HCT116 (cell line): Measurements from ENCODE around the gene SLC4A4. TPM values are rescaled to one million over a fixed set of nuclear protein-coding genes. Genes with fewer than 3 reads are reported as not detected.

Experiments used
- ATAC-seq: fragments of 200-7000 bp; cut with Tn5 transposase; 2 replicates; pipeline ENCODE4 v1.9.1; 2020; ENCODE audit warnings: mild to moderate bottlenecking, moderate library complexity
- BruUV-seq: library from RNA; stranded (reverse); fragments of 400-500 nt; replicated peaks from 2 replicates; lab custom pipeline; 2021; lab: Mats Ljungman, UMichigan
- CTCF ChIA-PET: fragments of 300-600 bp; sonication (Branson Sonifier 250); formaldehyde crosslinking; loops from one replicate; lab custom pipeline; 2021; ENCODE audit warnings: antibody characterized with exemption; lab: Charles Lee
- POLR2A ChIA-PET: fragments of 300-600, 350-600 bp; sonication (Branson Sonifier 250); formaldehyde crosslinking; loops from one replicate; lab custom pipeline; 2021; ENCODE audit warnings: antibody characterized with exemption; lab: Charles Lee
- RAD21 ChIA-PET, 2 experiments: fragments of 300-600 bp; sonication (Branson Sonifier 250); formaldehyde crosslinking; loops; one replicate each; lab custom pipeline; 2023; ENCODE audit warnings: low total read pairs in 2 of 2; ENCODE audit not compliant: uncharacterized antibody in 2 of 2, unreplicated experiment in 2 of 2, low non-redundant PET in 1 of 2; lab: Charles Lee
- DNase-seq: peaks from one replicate; pipeline ENCODE4 v3.0.0-alpha.2; 2010; ENCODE audit warnings: low read depth, low spot score
- H2AFZ ChIP-seq: fragments of 200-600 bp; shearing (Covaris generic), sonication (generic); 2 replicates; pipeline ENCODE4 v1.6.1; 2017; ENCODE audit warnings: low read depth, mixed run types, mixed read lengths, antibody characterized with exemption, low read length; ENCODE audit not compliant: poor library complexity, severe bottlenecking
- H3K27ac ChIP-seq: 2 replicates; pipeline ENCODE4 v1.5.1; 2012; ENCODE audit warnings: low read depth, low read length
- H3K27me3 ChIP-seq: fragments of 200-600 bp; sonication (generic); 2 replicates; pipeline ENCODE4 v1.6.1; 2016; ENCODE audit warnings: mixed run types, low read length, mixed read lengths; ENCODE audit not compliant: insufficient read depth
- H3K36me3 ChIP-seq, 2 experiments: fragments of 200-500 bp in 1 of 2; fragments of 200-600 bp in 1 of 2; sonication (Bioruptor generic) in 1 of 2; sonication (generic) in 1 of 2; 2 replicates each; pipeline versions ENCODE4 v1.5.1 to v1.6.1; 2014 to 2016; ENCODE audit warnings: low read length in 2 of 2, inconsistent platforms in 1 of 2, mixed read lengths in 1 of 2, mixed run types in 1 of 2; ENCODE audit not compliant: insufficient read depth in 2 of 2, control insufficient read depth in 1 of 2
- H3K4me1 ChIP-seq, 2 experiments: fragments of 200-600 bp in 1 of 2; sonication (generic) in 1 of 2; 2 replicates each; pipeline versions ENCODE4 v1.5.1 to v1.6.1; 2012 to 2017; ENCODE audit warnings: low read length in 2 of 2, inconsistent platforms in 1 of 2, mild to moderate bottlenecking in 1 of 2, mixed read lengths in 1 of 2, mixed run types in 1 of 2, moderate library complexity in 1 of 2; ENCODE audit not compliant: insufficient read depth in 2 of 2, control insufficient read depth in 1 of 2
- H3K4me2 ChIP-seq: fragments of 200-600 bp; sonication (generic); 2 replicates; pipeline ENCODE4 v1.6.1; 2017; ENCODE audit warnings: mixed run types, low read length, mixed read lengths
- H3K4me3 ChIP-seq, 2 experiments: fragments of 200-600 bp in 1 of 2; sonication (generic) in 1 of 2; replicated peaks in 1 of 2; 2 replicates each; pipeline ENCODE4 v1.5.1; 2011 to 2016; ENCODE audit warnings: low read length in 2 of 2, control low read depth in 1 of 2, low read depth in 1 of 2, mild to moderate bottlenecking in 1 of 2, mixed read lengths in 1 of 2, mixed run types in 1 of 2
- H3K79me2 ChIP-seq: fragments of 200-600 bp; sonication (generic); 2 replicates; pipeline ENCODE4 v1.6.1; 2017; ENCODE audit warnings: mild to moderate bottlenecking, mixed run types, low read length, moderate library complexity, mixed read lengths; ENCODE audit not compliant: insufficient read depth
- H3K9ac ChIP-seq: fragments of 200-600 bp; sonication (generic); 2 replicates; pipeline ENCODE4 v1.6.1; 2016; ENCODE audit warnings: low read length, mixed read lengths
- H3K9me2 ChIP-seq: fragments of 200-600 bp; sonication (generic), shearing (Covaris generic); 2 replicates; pipeline ENCODE4 v1.6.1; 2017; ENCODE audit warnings: mixed run types, mild to moderate bottlenecking, moderate library complexity; ENCODE audit not compliant: insufficient read depth
- H3K9me3 ChIP-seq, 2 experiments: fragments of 200-500 bp in 1 of 2; fragments of 200-600 bp in 1 of 2; sonication (Bioruptor generic) in 1 of 2; sonication (generic) in 1 of 2; 2 replicates each; pipeline ENCODE4 v1.6.1; 2014 to 2017; ENCODE audit warnings: low read length in 2 of 2, mixed read lengths in 2 of 2, inconsistent platforms in 1 of 2, low read depth in 1 of 2, mild to moderate bottlenecking in 1 of 2, mixed run types in 1 of 2, moderate library complexity in 1 of 2; ENCODE audit not compliant: control insufficient read depth in 1 of 2, insufficient read depth in 1 of 2
- H4K20me1 ChIP-seq: fragments of 200-600 bp; sonication (generic), shearing (Covaris generic); 2 replicates; pipeline ENCODE4 v1.6.1; 2017; ENCODE audit warnings: mixed run types, mild to moderate bottlenecking, moderate library complexity; ENCODE audit not compliant: insufficient read depth
- ATF3 ChIP-seq: IDR thresholded peaks from 2 replicates; pipeline ENCODE4 v1.6.1; 2012
- EGR1 ChIP-seq: IDR thresholded peaks from 2 replicates; pipeline ENCODE4 v1.6.1; 2012; ENCODE audit warnings: low read depth
- EZH2phosphoT487 ChIP-seq: fragments of 200-600 bp; IDR thresholded peaks from 2 replicates; pipeline ENCODE4 v1.6.1; 2018; ENCODE audit warnings: antibody characterized with exemption, borderline replicate concordance
- JUND ChIP-seq: IDR thresholded peaks from 2 replicates; pipeline ENCODE4 v1.6.1; 2012
- MAX ChIP-seq: IDR thresholded peaks from 2 replicates; pipeline ENCODE4 v1.6.1; 2012
- POLR2A ChIP-seq: IDR thresholded peaks from 2 replicates; pipeline ENCODE4 v1.7.0; 2011; ENCODE audit warnings: borderline replicate concordance; ENCODE audit not compliant: insufficient read depth, insufficient read length; ENCODE audit errors: extremely low read depth
- RAD21 ChIP-seq: IDR thresholded peaks from 2 replicates; pipeline ENCODE4 v1.6.1; 2012; ENCODE audit warnings: low read depth, mild to moderate bottlenecking
- REST ChIP-seq: IDR thresholded peaks from 2 replicates; pipeline ENCODE4 v1.6.1; 2012; ENCODE audit warnings: low read depth
- TCF7L2 ChIP-seq: IDR thresholded peaks from 2 replicates; pipeline ENCODE4 v1.7.0; 2011; ENCODE audit warnings: borderline replicate concordance, inconsistent platforms; ENCODE audit not compliant: insufficient read depth, insufficient read length; ENCODE audit errors: extremely low read depth
- ZFX ChIP-seq: fragments of 450-650 bp; IDR thresholded peaks from 2 replicates; pipeline ENCODE4 v1.6.1; 2017
- intact Hi-C: fragments of 100-400 bp; cut with micrococcal nuclease; formaldehyde crosslinking; loops from 2 replicates; pipeline ENCODE4 v1.10.0; 2022
- total RNA-seq: library from RNA; stranded (reverse); gene quantifications from one replicate; pipeline ENCODE4 v1.2.1, GENCODE V29; 2021; ENCODE audit not compliant: unreplicated experiment

Gene SLC4A4
- total RNA-seq, 1 experiment from 2014 or later: 0.30 TPM

- no peak for TF ChIP-seq TCF7L2
Observed at GRCh38 chr4:71537551-71538065, 198.8 kb downstream of the SLC4A4 start (continued).

- Histone ChIP-seq H3K4me2 (no peak overlapping the region), H3K79me2 (no peaks in the 10 kb centered on the region), H3K9me2 (no peaks in the 10 kb centered on the region), H3K4me3 (no peak overlapping the region), H3K4me1 (no peaks in the 10 kb centered on the region), H3K36me3 (no peaks in the 10 kb centered on the region), H4K20me1 (no peaks in the 10 kb centered on the region), H3K9me3 (no peaks in the 10 kb centered on the region), H3K27me3 (no peaks in the 10 kb centered on the region), H3K27ac (no peak overlapping the region), H2AFZ (no peak overlapping the region), H3K9ac (no peak overlapping the region)
- BruUV-seq: no TSS peak
- ChIA-PET CTCF (no interaction called here), POLR2A (no interaction called here), RAD21 (no interaction called here)
- DNase-seq (no peak), ATAC-seq (no peak)
- intact Hi-C loops: no loop called here
- TF ChIP-seq MAX (no peak), REST (no peak), POLR2A (no peak), EZH2phosphoT487 (no peak), ATF3 (no peak), EGR1 (no peak), ZFX (no peak), TCF7L2 (no peak), JUND (no peak), RAD21 (no peak)
Observed at GRCh38 chr4:71538528-71538927, 199.7 kb downstream of the SLC4A4 start.
